Peyer's patch (tissue), 4 donors: ENCODE results near the gene PDGFB.

ENCODE experiments used
- CTCF ChIP-seq, 6 experiments: fragments of 450-650 bp in 4 of 6; fragments of 200-600 bp in 2 of 6; sonication (generic) in 1 of 6; IDR thresholded peaks; one replicate each; pipeline ENCODE4 v1.5.1; 2017 to 2019; ENCODE audit warnings: antibody characterized with exemption in 6 of 6, mild to moderate bottlenecking in 3 of 6, moderate library complexity in 1 of 6
- POLR2A ChIP-seq, 2 donors: fragments of 450-650 bp; IDR thresholded peaks; one replicate each; pipeline ENCODE4 v1.5.1; 2017; ENCODE audit warnings: antibody characterized with exemption in 2 of 2, mild to moderate bottlenecking in 2 of 2, moderate library complexity in 2 of 2

GRCh38 chr22:39250838-39251237 is 6.1 kb upstream of the PDGFB start:
- TF ChIP-seq CTCF (IDR thresholded peaks at IDR 0.05) (no peak), POLR2A (IDR thresholded peaks at IDR 0.05) (no peak)
